Endodermal cell (in vitro differentiated cells): ENCODE data around the gene TBRG4. TPM values are rescaled to one million over a fixed set of nuclear protein-coding genes. Genes with fewer than 3 reads are reported as not detected.

Source experiments
- DNase-seq: peaks from one replicate; pipeline ENCODE4 v3.0.0-alpha.2; 2017
- H3K27ac ChIP-seq: 2 replicates; pipeline ENCODE4 v1.5.1; 2013; ENCODE audit warnings: mild to moderate bottlenecking, low read depth, low read length, moderate library complexity
- H3K27me3 ChIP-seq: 2 replicates; pipeline ENCODE4 v1.6.1; 2013; ENCODE audit warnings: mild to moderate bottlenecking, low read length, moderate library complexity; ENCODE audit not compliant: insufficient read depth, control insufficient read depth, poor library complexity, severe bottlenecking
- H3K36me3 ChIP-seq: 2 replicates; pipeline ENCODE4 v1.7.0; 2013; ENCODE audit warnings: mild to moderate bottlenecking, low read length, moderate library complexity; ENCODE audit not compliant: control insufficient read depth, insufficient read depth
- H3K4me1 ChIP-seq: one replicate; pipeline ENCODE4 v1.7.0; 2013; ENCODE audit warnings: low read length; ENCODE audit not compliant: control insufficient read depth, insufficient read depth
- H3K4me3 ChIP-seq: 2 replicates; pipeline ENCODE4 v1.5.1; 2013; ENCODE audit warnings: mild to moderate bottlenecking, low read length, moderate library complexity
- H3K9ac ChIP-seq: 2 replicates; pipeline ENCODE4 v1.6.1; 2013; ENCODE audit warnings: mild to moderate bottlenecking, low read length, moderate library complexity; ENCODE audit not compliant: poor library complexity, severe bottlenecking; ENCODE audit errors: extremely low read depth
- H3K9me3 ChIP-seq: 2 replicates; pipeline ENCODE4 v1.6.1; 2013; ENCODE audit warnings: mild to moderate bottlenecking, low read length, moderate library complexity; ENCODE audit not compliant: control insufficient read depth
- H3K27ac Mint-ChIP-seq: 2 replicates; pipeline ENCODE4 v1.8.0; 2020; ENCODE audit warnings: mixed read lengths
- H3K27me3 Mint-ChIP-seq: 2 replicates; pipeline ENCODE4 v1.8.0; 2021; ENCODE audit warnings: mild to moderate bottlenecking, mixed read lengths; ENCODE audit not compliant: insufficient read depth
- H3K36me3 Mint-ChIP-seq: 2 replicates; pipeline ENCODE4 v1.8.0; 2020; ENCODE audit warnings: low read depth, mixed read lengths
- H3K4me1 Mint-ChIP-seq: 2 replicates; pipeline ENCODE4 v1.8.0; 2020; ENCODE audit warnings: mixed read lengths
- H3K4me3 Mint-ChIP-seq: 2 replicates; pipeline ENCODE4 v1.8.0; 2020; ENCODE audit warnings: mild to moderate bottlenecking, moderate library complexity, mixed read lengths
- H3K9me3 Mint-ChIP-seq: 2 replicates; pipeline ENCODE4 v1.8.0; 2020; ENCODE audit warnings: mild to moderate bottlenecking, mixed read lengths
- CTCF ChIP-seq: fragments of 200-600 bp; sonication (generic); conservative IDR thresholded peaks from 2 replicates; pipeline ENCODE4 v1.5.0; 2021; ENCODE audit warnings: antibody characterized with exemption, mild to moderate bottlenecking
- WGBS, 2 experiments: methylation state at CpG; one replicate each; pipeline versions ENCODE4 v1.1.5 to v1.1.7; 2013; ENCODE audit warnings: missing lambda C conversion rate in 2 of 2, mixed read lengths in 1 of 2; ENCODE audit not compliant: insufficient coverage in 1 of 2, insufficient read length in 1 of 2; 5-methylcytosine and 5-hydroxymethylcytosine counted together
- total RNA-seq, 2 donors: library from RNA; stranded (reverse); fragmentation: NEBNext Ultra II Directional in 1 of 2; extraction: Animal tissue kit (Norgen Biotek cat#: 25700) in 1 of 2; gene quantifications; 2 replicates in 1 of 2; 3 replicates in 1 of 2; pipeline ENCODE4 v1.2.1, GENCODE V29; 2021

TBRG4 gene
- total RNA-seq, 2 donors from 2014 or later: 66.7 to 95.9 TPM

DNA sequence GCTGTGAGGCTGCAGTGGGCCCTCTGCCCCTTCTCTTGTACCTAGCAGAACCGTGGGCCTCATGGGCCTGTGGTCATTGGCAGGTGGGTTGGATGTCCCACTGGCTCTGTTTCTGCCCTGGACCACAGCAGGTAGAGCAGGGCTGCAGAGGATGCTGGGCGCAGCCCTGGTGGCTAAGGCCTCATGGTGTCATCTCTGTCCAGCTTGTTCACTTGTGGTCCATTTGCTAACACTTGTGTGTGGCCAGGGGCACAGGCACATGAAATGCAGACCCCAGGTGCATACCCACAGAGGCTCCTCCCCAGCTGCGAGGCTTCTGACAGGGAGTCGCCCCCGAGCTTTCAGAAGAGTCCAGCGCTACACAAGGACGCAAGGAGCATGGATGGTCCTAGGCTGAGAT lies 22.4 kb upstream of the TBRG4 start:
- H3K27ac Mint-ChIP-seq: no peak overlapping the region
- Histone ChIP-seq H3K9me3 (no peaks in the 10 kb centered on the region), H3K36me3 (no peaks in the 10 kb centered on the region), H3K4me3 (no peak overlapping the region), H3K27ac (no peak overlapping the region), H3K9ac (no peak overlapping the region), H3K4me1 (no peaks in the 10 kb centered on the region), H3K27me3 (no peaks in the 10 kb centered on the region)
- no peak for DNase-seq
- no peaks in the 10 kb centered on the region for H3K27me3 Mint-ChIP-seq
- H3K9me3 Mint-ChIP-seq: no peaks in the 10 kb centered on the region
- H3K4me1 Mint-ChIP-seq: no peaks in the 10 kb centered on the region
- H3K36me3 Mint-ChIP-seq: no peaks in the 10 kb centered on the region
- TF ChIP-seq CTCF: no peak
- no peak overlapping the region for H3K4me3 Mint-ChIP-seq
- 91 to 100% methylated on average over 6 to 7 of the region's 7 CpGs for WGBS, 2 experiments

GRCh38 chr7:45133352-45133751 lies 21.9 kb upstream of the TBRG4 start:
- Histone ChIP-seq H3K27me3 (no peaks in the 10 kb centered on the region), H3K4me1 (no peaks in the 10 kb centered on the region), H3K9me3 (no peaks in the 10 kb centered on the region), H3K27ac (no peak overlapping the region), H3K9ac (no peak overlapping the region), H3K4me3 (no peak overlapping the region), H3K36me3 (no peaks in the 10 kb centered on the region)
- Mint-ChIP-seq H3K27me3 (no peaks in the 10 kb centered on the region), H3K36me3 (no peaks in the 10 kb centered on the region), H3K9me3 (no peaks in the 10 kb centered on the region), H3K4me3 (no peak overlapping the region), H3K4me1 (no peaks in the 10 kb centered on the region), H3K27ac (no peak overlapping the region)
- no peak for DNase-seq
- WGBS, 2 experiments: 91 to 94% methylated on average over 4 of the region's 4 CpGs
- TF ChIP-seq CTCF: no peak

DNA sequence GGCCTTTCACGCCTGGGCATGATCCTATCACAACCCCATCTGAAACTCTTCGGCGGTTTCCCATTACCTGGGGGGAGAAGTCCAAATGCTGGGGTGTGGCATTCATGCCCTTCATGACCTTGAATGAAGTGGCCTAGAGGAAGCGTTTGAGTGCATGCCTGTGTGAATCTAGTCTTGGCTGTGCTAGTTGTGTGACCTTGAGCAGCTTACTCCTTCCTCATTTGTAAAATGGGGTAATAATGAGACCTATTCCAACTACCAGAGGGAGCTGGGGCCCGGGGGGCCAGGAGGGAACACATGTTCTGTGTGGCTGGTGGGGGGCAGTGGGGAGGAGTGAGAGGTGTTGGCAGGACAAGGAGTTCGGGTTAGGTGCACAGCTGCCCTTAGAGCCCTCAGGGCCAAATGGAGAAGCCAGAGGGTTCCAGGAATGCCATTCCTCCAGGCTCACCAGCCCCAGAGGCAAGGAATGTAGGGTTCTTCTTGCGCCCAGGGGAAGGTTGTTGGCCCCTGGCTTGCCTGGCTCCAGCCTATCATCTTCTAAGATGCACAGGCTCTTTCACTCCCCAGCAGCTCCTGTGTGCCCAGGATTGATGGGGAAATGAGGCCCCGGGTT lies 21.3 kb upstream of the TBRG4 start:
- H3K9ac ChIP-seq: no peak overlapping the region
- Mint-ChIP-seq H3K4me1 (no peaks in the 10 kb centered on the region), H3K27ac (no peak overlapping the region), H3K27me3 (no peaks in the 10 kb centered on the region), H3K4me3 (no peak overlapping the region), H3K9me3 (no peaks in the 10 kb centered on the region), H3K36me3 (no peaks in the 10 kb centered on the region)
- H3K4me1 ChIP-seq: no peaks in the 10 kb centered on the region
- H3K4me3 ChIP-seq: no peak overlapping the region
- DNase-seq: no peak
- H3K36me3 ChIP-seq: no peaks in the 10 kb centered on the region
- H3K27me3 ChIP-seq: no peaks in the 10 kb centered on the region
- no peak overlapping the region for H3K27ac ChIP-seq
- TF ChIP-seq CTCF: no peak
- H3K9me3 ChIP-seq: no peaks in the 10 kb centered on the region
- WGBS, 2 experiments: 85 to 100% methylated on average over 3 to 8 of the region's 8 CpGs
